ENCODE measurements around the gene MAP2.

Gene MAP2

GRCh38 chr2:209721497-209721896 lies 297.6 kb downstream of the MAP2 start:
- DNase-seq (ENCODE audit: low read depth) = no peak

GRCh38 chr2:209726311-209726710 lies 302.5 kb downstream of the MAP2 start:
- no peak for DNase-seq (ENCODE audit: low read depth)

GRCh38 chr2:209727077-209727476 lies 303.2 kb downstream of the MAP2 start:
- no peak for DNase-seq (ENCODE audit: low read depth)

- DNase-seq (ENCODE audit: low read depth) = no peak
These were observed 311.0 kb downstream of the MAP2 start for GRCh38 chr2:209734805-209735204.

- no peak for DNase-seq (ENCODE audit: low read depth)
These were observed 318.1 kb downstream of the MAP2 start for GRCh38 chr2:209741953-209742352.

GRCh38 chr2:209753020-209753419 lies 329.2 kb downstream of the MAP2 start:
- no peak for DNase-seq (ENCODE audit: low read depth)

GRCh38 chr2:209757163-209757562 lies 333.3 kb downstream of the MAP2 start:
- no peak for DNase-seq (ENCODE audit: low read depth)

- DNase-seq (ENCODE audit: low read depth) = no peak
These were observed 337.7 kb downstream of the MAP2 start for GRCh38 chr2:209761566-209761965.

GRCh38 chr2:209762563-209762962 lies 338.7 kb downstream of the MAP2 start:
- DNase-seq (ENCODE audit: low read depth) = no peak

GRCh38 chr2:209763106-209763505 lies 339.3 kb downstream of the MAP2 start:
- DNase-seq (ENCODE audit: low read depth) = no peak

- DNase-seq (ENCODE audit: low read depth) = no peak
These were observed 342.8 kb downstream of the MAP2 start for GRCh38 chr2:209766613-209767012.

GRCh38 chr2:209767316-209767715 lies 343.5 kb downstream of the MAP2 start:
- no peak for DNase-seq (ENCODE audit: low read depth)

- DNase-seq (ENCODE audit: low read depth) = no peak
These were observed 344.7 kb downstream of the MAP2 start for GRCh38 chr2:209768557-209768956.

- DNase-seq (ENCODE audit: low read depth) = no peak
These were observed 347.8 kb downstream of the MAP2 start, which contains the start of gene UNC80 for GRCh38 chr2:209771474-209772289. TSS of gene UNC80 (plus strand) at chr2:209771832. CDS start at chr2:209772073, 241 bp downstream.

- DNase-seq (ENCODE audit: low read depth) = no peak
These were observed 348.4 kb downstream of the MAP2 start for GRCh38 chr2:209772290-209772685.

- DNase-seq (ENCODE audit: low read depth) = no peak
These were observed 349.5 kb downstream of the MAP2 start for GRCh38 chr2:209773377-209773776.

Measured in stimulated activated CD8-positive, alpha-beta memory T cell treated with anti-CD3 and anti-CD28 coated beads, Interleukin-15, amount 100 ng/mL, for 1 hour (primary cell).